ENCODE measurements around the gene ZBTB7C. TPM values are rescaled to one million over a fixed set of nuclear protein-coding genes. Genes with fewer than 3 reads are reported as not detected.

Gene ZBTB7C
- total RNA-seq, 3 donors from 2014 or later: 5.6 to 26.5 (median 6.1) TPM

DNA sequence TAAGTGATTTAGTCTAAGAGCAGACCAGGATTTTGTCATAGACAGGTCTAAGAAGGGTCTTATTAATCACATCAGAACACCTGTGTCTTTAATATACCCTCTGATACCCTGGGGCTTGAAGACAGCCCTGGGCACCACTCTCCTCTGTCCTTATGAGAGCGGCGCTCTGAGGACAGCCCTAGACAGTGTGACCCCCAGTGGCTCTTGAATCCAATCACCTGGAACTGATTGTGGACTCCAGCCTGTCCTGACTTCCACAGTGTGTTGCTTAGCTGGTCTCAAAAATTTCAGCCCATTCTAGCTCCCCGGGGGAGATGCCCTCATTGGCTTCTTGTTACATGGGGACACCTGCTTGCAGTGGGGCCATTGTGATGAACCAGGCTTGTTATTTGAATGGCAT, 282.9 kb downstream of the ZBTB7C start:
- Histone ChIP-seq H3K27me3 (no peaks in the 10 kb centered on the region), H3K4me1 (peaks cover 7 to 19% of the 10 kb centered on the region in 2 donors), H3K9me3 (no peaks in the 10 kb centered on the region), H3K4me3 (no peak overlapping the region), H3K27ac (peak overlapping the region in 1 of 2 donors; percentile 25), H3K36me3 (no peaks in the 10 kb centered on the region)
- TF ChIP-seq, protein P1, sequence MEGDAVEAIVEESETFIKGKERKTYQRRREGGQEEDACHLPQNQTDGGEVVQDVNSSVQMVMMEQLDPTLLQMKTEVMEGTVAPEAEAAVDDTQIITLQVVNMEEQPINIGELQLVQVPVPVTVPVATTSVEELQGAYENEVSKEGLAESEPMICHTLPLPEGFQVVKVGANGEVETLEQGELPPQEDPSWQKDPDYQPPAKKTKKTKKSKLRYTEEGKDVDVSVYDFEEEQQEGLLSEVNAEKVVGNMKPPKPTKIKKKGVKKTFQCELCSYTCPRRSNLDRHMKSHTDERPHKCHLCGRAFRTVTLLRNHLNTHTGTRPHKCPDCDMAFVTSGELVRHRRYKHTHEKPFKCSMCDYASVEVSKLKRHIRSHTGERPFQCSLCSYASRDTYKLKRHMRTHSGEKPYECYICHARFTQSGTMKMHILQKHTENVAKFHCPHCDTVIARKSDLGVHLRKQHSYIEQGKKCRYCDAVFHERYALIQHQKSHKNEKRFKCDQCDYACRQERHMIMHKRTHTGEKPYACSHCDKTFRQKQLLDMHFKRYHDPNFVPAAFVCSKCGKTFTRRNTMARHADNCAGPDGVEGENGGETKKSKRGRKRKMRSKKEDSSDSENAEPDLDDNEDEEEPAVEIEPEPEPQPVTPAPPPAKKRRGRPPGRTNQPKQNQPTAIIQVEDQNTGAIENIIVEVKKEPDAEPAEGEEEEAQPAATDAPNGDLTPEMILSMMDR (IDR thresholded peaks at IDR 0.05): no peak
- TF ChIP-seq POLR2AphosphoS5 (IDR thresholded peaks at IDR 0.05) (no peak), POLR2A (IDR thresholded peaks at IDR 0.05) (no peak)
- intact Hi-C loops (cut with DNase I; ENCODE audit: low total_unique reads): loop anchor here (5.0 kb wide), 1 partner anchor 934 kb away; no protein-coding TSS in a partner anchor
- no peak for DNase-seq (ENCODE audit: low spot score in 2 of 2)

DNA sequence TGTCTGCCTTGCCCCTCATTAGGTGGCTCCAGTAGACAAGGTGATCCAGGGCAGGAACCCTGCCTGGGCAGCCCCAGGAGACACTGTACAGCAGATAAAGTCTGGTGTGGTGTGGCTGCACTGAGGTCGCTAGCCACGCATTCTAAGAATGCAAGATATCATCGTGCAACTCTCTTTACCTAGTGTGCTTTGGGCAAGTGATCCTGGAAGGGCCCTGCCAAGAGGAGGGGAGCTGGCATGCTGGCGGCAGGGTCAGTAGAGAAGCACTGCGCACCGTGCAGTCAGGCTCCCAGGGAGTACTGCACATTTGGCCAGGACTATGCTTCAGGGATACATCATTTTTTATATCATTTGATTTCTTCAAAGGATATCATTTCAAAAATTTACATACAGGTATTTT, 283.5 kb downstream of the ZBTB7C start:
- intact Hi-C loops (cut with DNase I; ENCODE audit: low total_unique reads): loop anchor here (5.0 kb wide), 1 partner anchor 933 kb away; no protein-coding TSS in a partner anchor
- H3K27ac ChIP-seq: peak overlapping the region in 1 of 2 donors; percentile 23
- TF ChIP-seq POLR2A (IDR thresholded peaks at IDR 0.05) (no peak), POLR2AphosphoS5 (IDR thresholded peaks at IDR 0.05) (no peak)
- TF ChIP-seq, protein P1 (IDR thresholded peaks at IDR 0.05): no peak
- H3K9me3 ChIP-seq: no peaks in the 10 kb centered on the region
- H3K36me3 ChIP-seq: no peaks in the 10 kb centered on the region
- no peak for DNase-seq (ENCODE audit: low spot score in 2 of 2)
- H3K4me3 ChIP-seq: no peak overlapping the region
- peaks cover 7 to 19% of the 10 kb centered on the region in 2 donors for H3K4me1 ChIP-seq
- H3K27me3 ChIP-seq: no peaks in the 10 kb centered on the region

GRCh38 chr18:48124857-48125626, 284.1 kb downstream of the ZBTB7C start:
- Histone ChIP-seq H3K4me3 (no peak overlapping the region), H3K36me3 (no peaks in the 10 kb centered on the region), H3K27me3 (no peaks in the 10 kb centered on the region), H3K4me1 (peaks cover 7 to 19% of the 10 kb centered on the region in 2 donors), H3K27ac (peak overlapping the region in 1 of 2 donors; percentile 23), H3K9me3 (no peaks in the 10 kb centered on the region)
- TF ChIP-seq POLR2A (IDR thresholded peaks at IDR 0.05) (no peak), POLR2AphosphoS5 (IDR thresholded peaks at IDR 0.05) (no peak)
- TF ChIP-seq, protein P1 (IDR thresholded peaks at IDR 0.05): no peak
- DNase-seq (ENCODE audit: low spot score in 2 of 2): no peak
- intact Hi-C loops (cut with DNase I; ENCODE audit: low total_unique reads): loop anchor here (5.0 kb wide), 1 partner anchor 933 kb away; no protein-coding TSS in a partner anchor

DNA sequence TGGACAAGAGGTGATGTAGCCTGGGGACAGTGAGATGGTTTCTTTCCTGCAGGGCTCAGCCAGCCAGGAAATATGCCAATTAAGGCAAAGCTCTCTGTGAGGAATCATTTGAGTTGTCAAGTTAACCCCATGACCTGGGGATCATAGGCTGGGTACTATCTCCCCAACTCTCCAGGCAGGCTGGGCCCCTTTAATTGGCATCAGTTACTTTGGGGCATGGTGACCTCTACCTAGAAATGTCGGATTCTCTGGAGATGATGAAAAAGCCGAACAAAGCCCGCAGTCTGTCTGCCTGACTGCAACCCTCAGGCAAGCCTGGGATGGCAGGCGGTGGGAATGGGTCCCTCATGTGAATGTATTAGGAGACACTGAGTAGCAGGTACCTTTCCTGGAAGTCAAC, 285.2 kb downstream of the ZBTB7C start:
- TF ChIP-seq, protein P1 (IDR thresholded peaks at IDR 0.05): no peak
- TF ChIP-seq POLR2A (IDR thresholded peaks at IDR 0.05) (no peak), POLR2AphosphoS5 (IDR thresholded peaks at IDR 0.05) (no peak)
- no peaks in the 10 kb centered on the region for H3K27me3 ChIP-seq
- H3K27ac ChIP-seq: peak overlapping the region in 1 of 2 donors; percentile 21
- intact Hi-C loops (cut with DNase I; ENCODE audit: low total_unique reads): no loop called here
- H3K36me3 ChIP-seq: no peaks in the 10 kb centered on the region
- no peak overlapping the region for H3K4me3 ChIP-seq
- H3K9me3 ChIP-seq: no peaks in the 10 kb centered on the region
- H3K4me1 ChIP-seq: peaks cover 7 to 10% of the 10 kb centered on the region in 2 donors
- DNase-seq (ENCODE audit: low spot score in 2 of 2): no peak

DNA sequence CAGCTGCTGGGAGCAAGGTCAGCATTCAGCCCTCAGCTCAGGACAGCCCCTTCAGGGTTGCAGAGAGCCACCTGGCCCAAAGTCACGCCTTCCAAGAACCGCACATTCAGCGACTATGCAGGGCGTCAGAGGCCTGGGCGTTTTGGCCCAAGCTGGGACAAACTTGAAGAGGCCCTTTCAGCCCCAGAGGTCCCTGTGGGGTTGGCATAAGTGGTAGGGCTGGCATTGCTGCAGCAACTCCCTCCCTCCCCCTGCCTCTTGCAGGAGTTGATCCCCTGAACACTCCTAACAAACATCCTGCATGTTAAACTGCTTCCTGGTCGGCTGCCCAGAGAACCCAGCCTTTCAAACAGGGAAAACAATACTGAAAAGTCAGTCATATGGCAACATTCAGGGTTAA, 285.9 kb downstream of the ZBTB7C start:
- no peak for TF ChIP-seq POLR2AphosphoS5 (IDR thresholded peaks at IDR 0.05)
- TF ChIP-seq, protein P1 (IDR thresholded peaks at IDR 0.05): no peak
- TF ChIP-seq POLR2A (IDR thresholded peaks at IDR 0.05): no peak
- no peaks in the 10 kb centered on the region for H3K36me3 ChIP-seq
- H3K4me3 ChIP-seq: no peak overlapping the region
- H3K27ac ChIP-seq: peak overlapping the region; percentile 12 to 21
- H3K27me3 ChIP-seq: no peaks in the 10 kb centered on the region
- intact Hi-C loops (cut with DNase I; ENCODE audit: low total_unique reads): no loop called here
- H3K4me1 ChIP-seq: peaks cover 7% of the 10 kb centered on the region in 2 donors
- no peaks in the 10 kb centered on the region for H3K9me3 ChIP-seq
- no peak for DNase-seq (ENCODE audit: low spot score in 2 of 2)
